ENCODE results near the gene CNGA1.
"Not testable (repeated sequence)": the region's sequence is repeated elsewhere in the genome, so short reads cannot be mapped to it uniquely, and the experiment has no call there.

The CNGA1 gene

DNA sequence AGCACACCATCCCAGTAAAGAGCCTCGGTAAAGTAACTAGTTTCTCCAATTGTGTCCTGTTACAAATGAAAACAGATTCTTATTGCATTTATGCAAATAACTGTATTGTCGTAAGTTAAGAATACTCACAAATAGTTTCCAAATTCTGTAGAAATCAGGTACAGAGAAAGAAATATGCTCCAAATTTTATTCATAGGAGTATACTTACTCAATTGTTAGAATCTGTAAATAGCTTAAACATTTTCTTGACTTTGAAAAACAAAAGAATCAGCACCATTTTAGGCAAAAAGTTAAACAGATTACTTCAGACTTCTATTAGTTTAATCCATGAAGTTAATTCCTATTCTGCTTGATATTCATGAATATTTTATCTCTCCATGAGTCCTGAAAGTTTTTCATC is 10.7 kb downstream of the CNGA1 start:
- ChIA-PET POLR2A (no interaction called here), CTCF (no interaction called here)
- DNase-seq (ENCODE audit: low read depth, low spot score): no peak
- H3K4me3 ChIP-seq (ENCODE audit: low read depth, low read length): no peak overlapping the region
- TF ChIP-seq, protein P1, sequence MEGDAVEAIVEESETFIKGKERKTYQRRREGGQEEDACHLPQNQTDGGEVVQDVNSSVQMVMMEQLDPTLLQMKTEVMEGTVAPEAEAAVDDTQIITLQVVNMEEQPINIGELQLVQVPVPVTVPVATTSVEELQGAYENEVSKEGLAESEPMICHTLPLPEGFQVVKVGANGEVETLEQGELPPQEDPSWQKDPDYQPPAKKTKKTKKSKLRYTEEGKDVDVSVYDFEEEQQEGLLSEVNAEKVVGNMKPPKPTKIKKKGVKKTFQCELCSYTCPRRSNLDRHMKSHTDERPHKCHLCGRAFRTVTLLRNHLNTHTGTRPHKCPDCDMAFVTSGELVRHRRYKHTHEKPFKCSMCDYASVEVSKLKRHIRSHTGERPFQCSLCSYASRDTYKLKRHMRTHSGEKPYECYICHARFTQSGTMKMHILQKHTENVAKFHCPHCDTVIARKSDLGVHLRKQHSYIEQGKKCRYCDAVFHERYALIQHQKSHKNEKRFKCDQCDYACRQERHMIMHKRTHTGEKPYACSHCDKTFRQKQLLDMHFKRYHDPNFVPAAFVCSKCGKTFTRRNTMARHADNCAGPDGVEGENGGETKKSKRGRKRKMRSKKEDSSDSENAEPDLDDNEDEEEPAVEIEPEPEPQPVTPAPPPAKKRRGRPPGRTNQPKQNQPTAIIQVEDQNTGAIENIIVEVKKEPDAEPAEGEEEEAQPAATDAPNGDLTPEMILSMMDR (IDR thresholded peaks at IDR 0.05; ENCODE audit: insufficient read depth, low read length, missing control alignments): no peak

DNA sequence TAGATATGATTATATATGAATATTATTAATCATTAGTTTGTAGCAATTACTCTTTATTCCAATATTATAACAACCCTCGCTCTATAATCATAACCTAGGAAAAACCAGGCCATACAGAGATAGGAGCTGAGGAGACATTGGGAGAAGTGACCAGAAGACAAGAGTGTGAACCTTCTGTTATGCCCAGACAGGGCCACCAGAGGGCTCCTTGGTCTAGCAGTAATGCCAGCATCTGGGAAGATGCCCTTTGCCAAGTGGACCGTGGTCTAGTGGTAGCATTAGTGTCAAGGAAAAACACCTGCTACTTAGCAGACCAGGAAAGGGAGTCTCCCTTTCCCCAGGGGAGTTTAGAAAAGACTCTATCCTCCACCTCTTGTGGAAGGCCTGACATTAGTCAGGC is 12.9 kb downstream of the CNGA1 start:
- POLR2A ChIA-PET; DNase-seq (ENCODE audit: low read depth, low spot score); H3K4me3 ChIP-seq (ENCODE audit: low read depth, low read length): not testable (repeated sequence)
- TF ChIP-seq, protein P1 (IDR thresholded peaks at IDR 0.05; ENCODE audit: insufficient read depth, low read length, missing control alignments): peak; percentile 49
- CTCF ChIA-PET: interaction anchor here (1.4 to 4.5 kb wide), 7 partner anchors 15 to 139 kb away, joined by 3 to 34 read pairs (median 7); no protein-coding TSS in a partner anchor

DNA sequence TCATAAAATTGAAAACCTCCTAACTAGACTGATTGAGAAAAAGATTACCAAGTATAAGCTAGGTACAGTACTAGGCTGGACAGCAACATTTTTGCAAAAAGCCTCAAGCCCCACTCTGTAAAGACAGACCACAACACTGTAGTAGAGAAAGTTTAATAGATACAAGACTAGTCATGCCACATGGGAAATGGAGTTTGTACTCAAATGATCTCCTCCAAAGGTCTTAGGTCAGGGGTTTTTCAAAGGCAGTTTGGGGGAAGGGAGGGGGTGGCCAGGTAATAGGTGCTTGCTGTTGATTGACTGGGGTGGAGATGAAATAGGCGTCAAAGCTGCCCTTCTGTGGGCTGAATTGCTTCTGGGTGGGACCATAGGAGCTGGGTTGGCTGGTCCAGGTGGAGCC is 14.2 kb downstream of the CNGA1 start:
- TF ChIP-seq, protein P1 (IDR thresholded peaks at IDR 0.05; ENCODE audit: insufficient read depth, low read length, missing control alignments): no peak
- POLR2A ChIA-PET: no interaction called here
- CTCF ChIA-PET: interaction anchor here (0.7 to 4.5 kb wide), 12 partner anchors 9 to 140 kb away, joined by 3 to 34 read pairs (median 4); no protein-coding TSS in a partner anchor
- H3K4me3 ChIP-seq (ENCODE audit: low read depth, low read length): no peak overlapping the region
- DNase-seq (ENCODE audit: low read depth, low spot score): no peak

DNA sequence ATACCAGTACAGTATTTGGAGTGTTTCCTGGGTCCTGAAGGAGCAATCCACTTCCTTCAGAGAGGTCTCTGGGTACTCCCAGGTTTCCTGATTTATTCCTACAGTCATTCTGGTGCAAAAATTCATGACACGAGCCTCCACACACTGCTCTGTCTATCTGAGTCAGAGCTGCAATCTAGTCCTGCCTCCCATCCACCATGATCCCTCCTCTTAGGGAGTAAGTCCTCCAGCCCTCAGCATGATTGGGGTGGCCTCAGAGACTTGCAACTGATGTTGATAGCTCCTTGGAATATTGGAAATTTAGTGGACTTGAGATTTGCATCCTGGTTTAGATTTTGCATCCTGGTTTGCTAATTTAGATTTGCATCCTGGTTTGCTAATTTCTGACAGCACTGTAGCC is 20.5 kb downstream of the CNGA1 start:
- POLR2A ChIA-PET: no interaction called here
- H3K4me3 ChIP-seq (ENCODE audit: low read depth, low read length): no peak overlapping the region
- TF ChIP-seq, protein P1 (IDR thresholded peaks at IDR 0.05; ENCODE audit: insufficient read depth, low read length, missing control alignments): no peak
- no peak for DNase-seq (ENCODE audit: low read depth, low spot score)
- CTCF ChIA-PET: no interaction called here

DNA sequence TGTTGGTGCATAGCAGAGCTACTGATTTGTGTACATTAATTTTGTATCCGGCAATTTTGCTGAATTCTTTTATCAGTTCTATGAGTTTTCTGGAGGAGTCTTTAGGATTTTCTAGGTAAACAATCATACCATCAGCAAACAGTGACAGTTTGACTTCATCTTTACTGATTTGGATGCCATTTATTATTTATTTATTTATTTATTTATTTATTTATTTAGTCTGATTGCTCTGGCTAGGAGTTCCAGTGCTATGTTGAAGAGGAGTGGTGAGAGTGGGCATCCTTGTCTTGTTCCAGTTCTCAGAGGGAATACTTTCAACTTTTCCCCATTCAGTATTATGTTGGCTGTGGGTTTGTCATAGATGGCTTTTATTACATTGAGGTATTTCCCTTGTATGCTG is 24.0 kb downstream of the CNGA1 start:
- POLR2A ChIA-PET; CTCF ChIA-PET; H3K4me3 ChIP-seq (ENCODE audit: low read depth, low read length); DNase-seq (ENCODE audit: low read depth, low spot score): not testable (repeated sequence)

DNA sequence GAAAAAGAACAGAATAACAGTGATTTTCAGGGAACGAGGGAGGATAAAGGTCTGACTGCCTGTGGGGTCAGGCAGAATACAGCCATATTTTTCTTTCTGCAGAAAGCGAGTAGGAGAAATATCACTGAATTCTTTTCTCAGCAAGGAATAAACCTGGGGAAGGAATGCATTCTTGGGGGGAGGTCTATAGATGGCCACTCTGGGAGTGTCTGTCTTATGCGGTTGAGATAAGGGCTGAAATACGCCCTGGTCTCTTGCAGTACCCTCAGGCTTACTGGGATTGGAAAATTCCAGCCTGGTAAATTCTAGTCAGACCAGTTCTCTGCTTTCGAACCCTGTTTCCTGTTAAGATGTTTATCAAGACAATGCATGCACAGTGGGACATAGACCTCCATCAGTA is 26.3 kb downstream of the CNGA1 start:
- CTCF ChIA-PET: no interaction called here
- POLR2A ChIA-PET: no interaction called here

DNA sequence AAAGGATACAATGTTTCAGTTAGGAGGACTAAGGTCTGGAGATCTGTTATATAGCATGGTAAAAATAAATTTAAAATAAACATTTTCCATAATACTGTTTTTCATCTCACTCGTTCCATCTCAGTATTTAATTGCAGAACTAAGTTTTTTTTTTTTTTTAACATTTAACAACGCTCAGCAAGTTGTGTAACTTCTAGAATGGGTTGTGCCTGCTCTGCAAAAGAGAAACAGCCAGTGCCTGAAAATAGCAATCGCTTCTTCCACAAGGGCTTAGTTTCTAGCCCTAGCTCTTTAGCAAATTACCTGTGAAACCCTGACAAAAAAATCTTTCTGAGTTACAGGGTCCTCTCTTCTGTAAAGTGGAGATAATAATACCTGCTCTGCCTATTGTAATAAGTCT is 41.9 kb downstream of the CNGA1 start:
- no peak for DNase-seq (ENCODE audit: low read depth, low spot score)
- TF ChIP-seq, protein P1 (IDR thresholded peaks at IDR 0.05; ENCODE audit: insufficient read depth, low read length, missing control alignments): no peak
- CTCF ChIA-PET: no interaction called here
- no peak overlapping the region for H3K4me3 ChIP-seq (ENCODE audit: low read depth, low read length)
- POLR2A ChIA-PET: no interaction called here

More for the DNA sequence above, 26.3 kb downstream of the CNGA1 start:
- DNase-seq (ENCODE audit: low read depth, low spot score): no peak
- no peak overlapping the region for H3K4me3 ChIP-seq (ENCODE audit: low read depth, low read length)
- TF ChIP-seq, protein P1 (IDR thresholded peaks at IDR 0.05; ENCODE audit: insufficient read depth, low read length, missing control alignments): no peak

Measured in AG04449 (cell line).